Measurements from ENCODE around the gene FAP. TPM values are rescaled to one million over a fixed set of nuclear protein-coding genes. Genes with fewer than 3 reads are reported as not detected.
A peak's percentile ranks its signal among the peaks of the same experiment; 100 is the strongest.

FAP gene
- polyA plus RNA-seq, 2 of the 4 experiments (the other 2 are of a cell fraction), result 0.03 to 0.16 TPM

DNA sequence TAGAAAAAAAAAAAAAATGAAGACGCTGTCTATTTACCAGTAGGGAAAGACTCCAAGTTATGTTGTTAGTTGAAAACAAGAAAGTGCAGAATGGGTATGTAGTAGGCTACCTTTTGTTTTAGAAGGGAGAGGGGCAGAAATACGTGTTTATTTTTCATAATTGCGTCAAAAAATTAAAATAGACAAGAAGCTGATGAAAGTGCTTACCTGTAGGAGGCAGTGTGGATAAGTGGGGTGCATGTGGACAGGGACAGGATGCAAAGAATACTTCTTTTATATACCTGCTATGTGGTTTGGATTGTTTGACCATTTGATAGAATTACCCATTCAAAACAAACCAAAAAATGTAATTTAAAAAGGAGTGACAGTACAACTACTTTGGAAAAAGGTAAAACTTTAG lies 88.2 kb downstream of the FAP start:
- 46% methylated on average over 3 of the region's 3 CpGs for WGBS (ENCODE audit: missing lambda C conversion rate)
- DNase-seq (ENCODE audit: low read depth in 1 of 2, low spot score in 1 of 2) (no peak), ATAC-seq (no peak), FAIRE-seq (no peak)
- no peaks in the 10 kb centered on the region for H3K9me3 ChIP-seq
- CTCF ChIA-PET, result interaction anchor here (0.9 to 1.8 kb wide), 4 partner anchors 9 to 143 kb away, joined by 3 to 8 read pairs (median 4); no protein-coding TSS in a partner anchor
- H3K4me3 ChIP-seq, result no peak overlapping the region
- POLR2A ChIA-PET, result no interaction called here
- no peak for TF ChIP-seq GATA3 (IDR thresholded peaks at IDR 0.05; ENCODE audit: borderline replicate concordance)
- no peak for TF ChIP-seq ZSCAN20 (CRISPR knock-in tag; IDR thresholded peaks at IDR 0.05)
- no peak for TF ChIP-seq JUN (IDR thresholded peaks at IDR 0.05)
- TF ChIP-seq ZFP36 (IDR thresholded peaks at IDR 0.05; ENCODE audit: borderline replicate concordance, partially characterized antibody), result no peak
- no peak for TF ChIP-seq HES2 (IDR thresholded peaks at IDR 0.05)
- no peak overlapping the region for H3K27ac ChIP-seq
- no peak overlapping the region for H3K4me2 ChIP-seq
- H3K4me1 ChIP-seq, result no peaks in the 10 kb centered on the region

GRCh38 chr2:162153608-162154224 lies 89.5 kb downstream of the FAP start:
- Histone ChIP-seq H3K4me2 (no peak overlapping the region), H3K4me1 (no peaks in the 10 kb centered on the region), H3K4me3 (no peak overlapping the region), H3K9me3 (no peaks in the 10 kb centered on the region), H3K27ac (no peak overlapping the region)
- ChIA-PET POLR2A (no interaction called here), CTCF (interaction anchor here (0.6 to 2.2 kb wide), 15 partner anchors 10 to 168 kb away, joined by 3 to 26 read pairs (median 4); no protein-coding TSS in a partner anchor)
- FAIRE-seq (peak; percentile 61), DNase-seq (ENCODE audit: low read depth in 1 of 2, low spot score in 1 of 2) (peak; percentile 12 to 53), ATAC-seq (peak; percentile 93 to 95; a peak in 5 of 6 replicates)
- 3% methylated on average over 5 of the region's 5 CpGs for WGBS (ENCODE audit: missing lambda C conversion rate)
- TF ChIP-seq CHD2 (IDR thresholded peaks at IDR 0.05; ENCODE audit: low read length, partially characterized antibody) (no peak), RAD21 (conservative IDR thresholded peaks at IDR 0.05 in 1 of 2, IDR thresholded peaks at IDR 0.05 in 1 of 2) (peak; percentile 52 to 54), MYC (IDR thresholded peaks at IDR 0.05; ENCODE audit: borderline replicate concordance, low read length) (no peak), RARB (CRISPR knock-in tag; IDR thresholded peaks at IDR 0.05) (no peak), HEYL (CRISPR knock-in tag; IDR thresholded peaks at IDR 0.05) (no peak), ELK1 (IDR thresholded peaks at IDR 0.05; ENCODE audit: low read depth, low read length) (no peak), CTCF (IDR thresholded peaks at IDR 0.05) (peak; percentile 66), SMC3 (IDR thresholded peaks at IDR 0.05) (peak; percentile 52)
- TF ChIP-seq, protein P1, sequence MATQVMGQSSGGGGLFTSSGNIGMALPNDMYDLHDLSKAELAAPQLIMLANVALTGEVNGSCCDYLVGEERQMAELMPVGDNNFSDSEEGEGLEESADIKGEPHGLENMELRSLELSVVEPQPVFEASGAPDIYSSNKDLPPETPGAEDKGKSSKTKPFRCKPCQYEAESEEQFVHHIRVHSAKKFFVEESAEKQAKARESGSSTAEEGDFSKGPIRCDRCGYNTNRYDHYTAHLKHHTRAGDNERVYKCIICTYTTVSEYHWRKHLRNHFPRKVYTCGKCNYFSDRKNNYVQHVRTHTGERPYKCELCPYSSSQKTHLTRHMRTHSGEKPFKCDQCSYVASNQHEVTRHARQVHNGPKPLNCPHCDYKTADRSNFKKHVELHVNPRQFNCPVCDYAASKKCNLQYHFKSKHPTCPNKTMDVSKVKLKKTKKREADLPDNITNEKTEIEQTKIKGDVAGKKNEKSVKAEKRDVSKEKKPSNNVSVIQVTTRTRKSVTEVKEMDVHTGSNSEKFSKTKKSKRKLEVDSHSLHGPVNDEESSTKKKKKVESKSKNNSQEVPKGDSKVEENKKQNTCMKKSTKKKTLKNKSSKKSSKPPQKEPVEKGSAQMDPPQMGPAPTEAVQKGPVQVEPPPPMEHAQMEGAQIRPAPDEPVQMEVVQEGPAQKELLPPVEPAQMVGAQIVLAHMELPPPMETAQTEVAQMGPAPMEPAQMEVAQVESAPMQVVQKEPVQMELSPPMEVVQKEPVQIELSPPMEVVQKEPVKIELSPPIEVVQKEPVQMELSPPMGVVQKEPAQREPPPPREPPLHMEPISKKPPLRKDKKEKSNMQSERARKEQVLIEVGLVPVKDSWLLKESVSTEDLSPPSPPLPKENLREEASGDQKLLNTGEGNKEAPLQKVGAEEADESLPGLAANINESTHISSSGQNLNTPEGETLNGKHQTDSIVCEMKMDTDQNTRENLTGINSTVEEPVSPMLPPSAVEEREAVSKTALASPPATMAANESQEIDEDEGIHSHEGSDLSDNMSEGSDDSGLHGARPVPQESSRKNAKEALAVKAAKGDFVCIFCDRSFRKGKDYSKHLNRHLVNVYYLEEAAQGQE (IDR thresholded peaks at IDR 0.05), result no peak

DNA sequence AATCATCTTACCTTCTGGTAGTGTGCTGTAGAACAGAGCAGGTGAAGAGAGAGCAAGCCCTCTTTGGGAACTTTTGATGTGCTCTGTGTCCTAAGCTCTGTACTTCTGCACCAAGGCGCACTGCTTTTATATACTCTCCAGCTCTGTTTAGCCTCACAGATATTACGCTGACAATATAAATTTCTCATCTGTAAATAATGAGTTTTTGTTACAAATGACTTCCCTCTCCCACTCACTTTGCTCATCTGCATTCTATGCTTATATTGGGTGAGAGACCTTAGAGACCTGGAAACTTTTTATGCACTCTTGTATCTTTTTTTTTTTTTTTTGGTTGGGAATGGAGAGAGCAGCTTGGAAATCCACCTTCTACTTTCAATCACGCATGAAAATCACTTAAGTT lies 91.1 kb downstream of the FAP start, which contains the start of gene GCG:
TSS of gene GCG (minus strand) at position 101 of the 400 bp plus-strand sequence. CDS start 3,069 bp downstream, outside the sequence.
- Histone ChIP-seq H3K27ac (no peak within 1 kb of the TSS), H3K4me3 (no peak within 1 kb of the TSS), H3K4me1 (no peaks in the 10 kb centered on the region), H3K4me2 (no peak within 1 kb of the TSS), H3K9me3 (no peaks in the 10 kb centered on the region)
- FAIRE-seq, result no peak
- 52% methylated on average over 3 of the region's 3 CpGs for WGBS (ENCODE audit: missing lambda C conversion rate)
- no peak for DNase-seq (ENCODE audit: low read depth in 1 of 2, low spot score in 1 of 2)
- ChIA-PET POLR2A (no interaction called here), CTCF (interaction anchor here (0.8 to 2.2 kb wide), 2 partner anchors 14 to 146 kb away, joined by 5 to 7 read pairs; no protein-coding TSS in a partner anchor)
- no peak for ATAC-seq
- TF ChIP-seq HEYL (CRISPR knock-in tag; IDR thresholded peaks at IDR 0.05), result no peak
- no peak for TF ChIP-seq SMC3 (IDR thresholded peaks at IDR 0.05)

All from A549 (cell line).